Body of pancreas (tissue), 4 donors: ENCODE data around the gene RGS5. TPM values are rescaled to one million over a fixed set of nuclear protein-coding genes. Genes with fewer than 3 reads are reported as not detected.

Source experiments
- ATAC-seq: fragments of 150-250 bp; one replicate; pipeline ENCODE4 v1.9.1; 2016
- DNase-seq, 4 donors: peaks; one replicate each; pipeline ENCODE4 v3.0.0-alpha.2; 2019
- H3K27ac ChIP-seq, 4 donors: fragments of 200-600 bp; sonication (generic); 1 replicate in 3 of 4; 2 replicates in 1 of 4; pipeline versions ENCODE4 v1.5.1 to v1.6.1; 2016 to 2019; ENCODE audit warnings: mild to moderate bottlenecking in 1 of 4, mixed read lengths in 1 of 4, moderate library complexity in 1 of 4
- H3K27me3 ChIP-seq, 2 donors: fragments of 200-600 bp; sonication (generic); one replicate each; pipeline ENCODE4 v1.6.0; 2016; ENCODE audit warnings: mild to moderate bottlenecking in 1 of 2
- H3K36me3 ChIP-seq, 2 donors: fragments of 200-600 bp; sonication (generic); replicated peaks in 1 of 2; 2 replicates each; pipeline ENCODE4 v1.5.1; 2016; ENCODE audit warnings: low read depth in 2 of 2; ENCODE audit not compliant: insufficient read depth in 1 of 2
- H3K4me1 ChIP-seq: fragments of 200-600 bp; sonication (generic); one replicate; pipeline ENCODE4 v1.6.0; 2016
- H3K4me3 ChIP-seq, 2 donors: fragments of 200-600 bp; sonication (generic); 1 replicate in 1 of 2; 2 replicates in 1 of 2; pipeline ENCODE4 v1.5.1; 2016 to 2019
- H3K9me3 ChIP-seq, 3 donors: fragments of 200-600 bp; sonication (generic); 1 replicate in 2 of 3; 2 replicates in 1 of 3; pipeline ENCODE4 v1.5.1; 2016
- POLR2A ChIP-seq, 3 donors: fragments of 450-650 bp; IDR thresholded peaks; one replicate each; pipeline ENCODE4 v1.6.1; 2016; ENCODE audit warnings: antibody characterized with exemption in 3 of 3, mild to moderate bottlenecking in 2 of 3
- WGBS, 2 donors: methylation state at CpG; one replicate each; pipeline ENCODE4 v1.1.5; 2017; 5-methylcytosine and 5-hydroxymethylcytosine counted together
- intact Hi-C: fragments of 100-400 bp; cut with DNase I; formaldehyde crosslinking; loops from one replicate; pipeline ENCODE4 v1.15.1; 2023
- total RNA-seq, 2 donors: library from RNA; depleted of rRNA; stranded (reverse); fragments of >200 nt; gene quantifications; one replicate each; pipeline ENCODE4 v1.1.0, GENCODE V29; 2016
- TF ChIP-seq, protein P1 (sequence below), 7 experiments: fragments of 450-650 bp in 4 of 7; fragments of 200-600 bp in 3 of 7; sonication (generic) in 3 of 7; IDR thresholded peaks; one replicate each; pipeline ENCODE4 v1.5.1; 2016 to 2019; ENCODE audit warnings: antibody characterized with exemption in 7 of 7

The RGS5 gene
- total RNA-seq, 2 donors from 2014 or later: 17.8 to 25.7 TPM

GRCh38 chr1:163213626-163214025 is 10.9 kb upstream of the RGS5 start:
- H3K27ac ChIP-seq: no peak overlapping the region
- no peaks in the 10 kb centered on the region for H3K36me3 ChIP-seq
- no peak for DNase-seq
- WGBS, 2 donors: 79 to 88% methylated on average over 4 of the region's 4 CpGs
- no peaks in the 10 kb centered on the region for H3K4me1 ChIP-seq
- TF ChIP-seq POLR2A (IDR thresholded peaks at IDR 0.05): no peak
- TF ChIP-seq, protein P1, sequence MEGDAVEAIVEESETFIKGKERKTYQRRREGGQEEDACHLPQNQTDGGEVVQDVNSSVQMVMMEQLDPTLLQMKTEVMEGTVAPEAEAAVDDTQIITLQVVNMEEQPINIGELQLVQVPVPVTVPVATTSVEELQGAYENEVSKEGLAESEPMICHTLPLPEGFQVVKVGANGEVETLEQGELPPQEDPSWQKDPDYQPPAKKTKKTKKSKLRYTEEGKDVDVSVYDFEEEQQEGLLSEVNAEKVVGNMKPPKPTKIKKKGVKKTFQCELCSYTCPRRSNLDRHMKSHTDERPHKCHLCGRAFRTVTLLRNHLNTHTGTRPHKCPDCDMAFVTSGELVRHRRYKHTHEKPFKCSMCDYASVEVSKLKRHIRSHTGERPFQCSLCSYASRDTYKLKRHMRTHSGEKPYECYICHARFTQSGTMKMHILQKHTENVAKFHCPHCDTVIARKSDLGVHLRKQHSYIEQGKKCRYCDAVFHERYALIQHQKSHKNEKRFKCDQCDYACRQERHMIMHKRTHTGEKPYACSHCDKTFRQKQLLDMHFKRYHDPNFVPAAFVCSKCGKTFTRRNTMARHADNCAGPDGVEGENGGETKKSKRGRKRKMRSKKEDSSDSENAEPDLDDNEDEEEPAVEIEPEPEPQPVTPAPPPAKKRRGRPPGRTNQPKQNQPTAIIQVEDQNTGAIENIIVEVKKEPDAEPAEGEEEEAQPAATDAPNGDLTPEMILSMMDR (IDR thresholded peaks at IDR 0.05): no peak
- no peaks in the 10 kb centered on the region for H3K27me3 ChIP-seq
- no peak for ATAC-seq
- intact Hi-C loops: no loop called here
- no peak overlapping the region for H3K4me3 ChIP-seq
- no peaks in the 10 kb centered on the region for H3K9me3 ChIP-seq

GRCh38 chr1:163211667-163212066 is 9.0 kb upstream of the RGS5 start:
- intact Hi-C loops: no loop called here
- H3K27me3 ChIP-seq: no peaks in the 10 kb centered on the region
- no peaks in the 10 kb centered on the region for H3K4me1 ChIP-seq
- TF ChIP-seq, protein P1 (IDR thresholded peaks at IDR 0.05): no peak
- TF ChIP-seq POLR2A (IDR thresholded peaks at IDR 0.05): no peak
- DNase-seq: no peak
- no peaks in the 10 kb centered on the region for H3K36me3 ChIP-seq
- H3K9me3 ChIP-seq: no peaks in the 10 kb centered on the region
- 71 to 73% methylated on average over 2 of the region's 2 CpGs for WGBS, 2 donors
- no peak for ATAC-seq
- no peak overlapping the region for H3K27ac ChIP-seq
- no peak overlapping the region for H3K4me3 ChIP-seq

GRCh38 chr1:163205513-163205912 is 2.8 kb upstream of the RGS5 start:
- intact Hi-C loops: no loop called here
- no peak for ATAC-seq
- H3K4me1 ChIP-seq: no peaks in the 10 kb centered on the region

GRCh38 chr1:163203561-163203960 is 845 bp upstream of the RGS5 start:
- no peak overlapping the region for H3K27ac ChIP-seq
- DNase-seq: no peak
- H3K9me3 ChIP-seq: no peaks in the 10 kb centered on the region
- 19 to 23% methylated on average over 1 of the region's 1 CpG for WGBS, 2 donors
- intact Hi-C loops: no loop called here
- no peaks in the 10 kb centered on the region for H3K4me1 ChIP-seq
- H3K4me3 ChIP-seq: no peak overlapping the region
- no peaks in the 10 kb centered on the region for H3K27me3 ChIP-seq
- no peak for TF ChIP-seq POLR2A (IDR thresholded peaks at IDR 0.05)
- TF ChIP-seq, protein P1 (IDR thresholded peaks at IDR 0.05): no peak
- no peaks in the 10 kb centered on the region for H3K36me3 ChIP-seq
- ATAC-seq: no peak

More at GRCh38 chr1:163205513-163205912, 2.8 kb upstream of the RGS5 start:
- no peaks in the 10 kb centered on the region for H3K9me3 ChIP-seq
- H3K36me3 ChIP-seq: no peaks in the 10 kb centered on the region
- no peaks in the 10 kb centered on the region for H3K27me3 ChIP-seq
- H3K4me3 ChIP-seq: no peak overlapping the region
- DNase-seq: no peak
- TF ChIP-seq, protein P1 (IDR thresholded peaks at IDR 0.05): no peak
- no peak for TF ChIP-seq POLR2A (IDR thresholded peaks at IDR 0.05)
- no peak overlapping the region for H3K27ac ChIP-seq

DNA sequence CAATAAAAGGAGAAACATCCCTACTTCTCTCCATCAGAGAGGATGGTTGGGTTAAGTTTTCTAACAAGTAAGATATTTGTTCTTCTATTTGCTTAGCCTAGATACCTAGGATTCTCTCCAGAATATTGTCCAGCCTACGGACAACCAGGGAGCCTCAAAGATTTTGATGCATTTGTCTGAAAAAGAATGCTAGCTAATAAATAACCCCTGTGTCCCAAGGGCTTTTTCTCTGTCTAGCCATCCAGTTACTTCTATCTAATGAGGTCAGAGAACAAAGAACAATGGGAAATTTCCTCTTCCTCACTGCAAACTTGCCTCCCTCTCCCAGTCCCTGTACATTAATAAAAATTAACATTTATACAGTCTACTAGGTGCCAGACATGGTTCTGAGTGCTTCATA is 810 bp downstream of the RGS5 start:
- intact Hi-C loops: no loop called here
- TF ChIP-seq POLR2A (IDR thresholded peaks at IDR 0.05): no peak
- TF ChIP-seq, protein P1 (IDR thresholded peaks at IDR 0.05): no peak

More for the DNA sequence above, 810 bp downstream of the RGS5 start:
- no peaks in the 10 kb centered on the region for H3K9me3 ChIP-seq
- H3K27me3 ChIP-seq: no peaks in the 10 kb centered on the region
- ATAC-seq (no peak), DNase-seq (no peak)
- no peak overlapping the region for H3K4me3 ChIP-seq
- no peaks in the 10 kb centered on the region for H3K36me3 ChIP-seq
- H3K27ac ChIP-seq: no peak overlapping the region
- no peaks in the 10 kb centered on the region for H3K4me1 ChIP-seq
- 72 to 77% methylated on average over 1 of the region's 1 CpG for WGBS, 2 donors
